Measurements from ENCODE around the gene SAT1. TPM values are rescaled to one million over a fixed set of nuclear protein-coding genes. Genes with fewer than 3 reads are reported as not detected.

Gene SAT1
- total RNA-seq, 1 donor from 2014 or later: 1,762 TPM

DNA sequence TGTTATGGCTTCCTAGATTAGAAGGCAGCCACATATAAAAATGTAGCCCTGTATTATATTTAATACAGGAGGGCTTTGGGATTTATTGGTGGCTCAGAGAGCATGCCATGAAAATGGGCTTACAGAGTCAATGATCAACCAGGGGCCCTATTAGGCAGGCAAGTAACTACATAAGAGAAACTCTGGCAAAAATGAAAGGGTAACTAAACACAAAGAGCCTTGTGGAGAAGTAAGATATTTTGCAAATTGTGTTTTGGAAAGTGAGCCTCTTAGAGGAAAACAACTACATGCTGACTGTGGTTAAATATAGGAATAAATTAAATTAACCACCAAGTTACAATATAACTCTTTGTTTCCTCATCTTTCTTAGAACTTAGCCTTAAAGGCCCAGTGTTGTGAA lies 5.5 kb downstream of the SAT1 start:
- Histone ChIP-seq H3K4me3 (ENCODE audit: low read depth, low read length) (no peak overlapping the region), H3K36me3 (ENCODE audit: control insufficient read depth, insufficient read depth, low read length) (no peaks in the 10 kb centered on the region), H3K27me3 (ENCODE audit: control insufficient read depth, insufficient read depth, low read length) (no peaks in the 10 kb centered on the region)
- DNase-seq (ENCODE audit: low read depth): no peak
- TF ChIP-seq, protein P1, sequence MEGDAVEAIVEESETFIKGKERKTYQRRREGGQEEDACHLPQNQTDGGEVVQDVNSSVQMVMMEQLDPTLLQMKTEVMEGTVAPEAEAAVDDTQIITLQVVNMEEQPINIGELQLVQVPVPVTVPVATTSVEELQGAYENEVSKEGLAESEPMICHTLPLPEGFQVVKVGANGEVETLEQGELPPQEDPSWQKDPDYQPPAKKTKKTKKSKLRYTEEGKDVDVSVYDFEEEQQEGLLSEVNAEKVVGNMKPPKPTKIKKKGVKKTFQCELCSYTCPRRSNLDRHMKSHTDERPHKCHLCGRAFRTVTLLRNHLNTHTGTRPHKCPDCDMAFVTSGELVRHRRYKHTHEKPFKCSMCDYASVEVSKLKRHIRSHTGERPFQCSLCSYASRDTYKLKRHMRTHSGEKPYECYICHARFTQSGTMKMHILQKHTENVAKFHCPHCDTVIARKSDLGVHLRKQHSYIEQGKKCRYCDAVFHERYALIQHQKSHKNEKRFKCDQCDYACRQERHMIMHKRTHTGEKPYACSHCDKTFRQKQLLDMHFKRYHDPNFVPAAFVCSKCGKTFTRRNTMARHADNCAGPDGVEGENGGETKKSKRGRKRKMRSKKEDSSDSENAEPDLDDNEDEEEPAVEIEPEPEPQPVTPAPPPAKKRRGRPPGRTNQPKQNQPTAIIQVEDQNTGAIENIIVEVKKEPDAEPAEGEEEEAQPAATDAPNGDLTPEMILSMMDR (IDR thresholded peaks at IDR 0.05; ENCODE audit: insufficient read depth, low read length, severe bottlenecking): no peak
- FAIRE-seq: no peak

DNA sequence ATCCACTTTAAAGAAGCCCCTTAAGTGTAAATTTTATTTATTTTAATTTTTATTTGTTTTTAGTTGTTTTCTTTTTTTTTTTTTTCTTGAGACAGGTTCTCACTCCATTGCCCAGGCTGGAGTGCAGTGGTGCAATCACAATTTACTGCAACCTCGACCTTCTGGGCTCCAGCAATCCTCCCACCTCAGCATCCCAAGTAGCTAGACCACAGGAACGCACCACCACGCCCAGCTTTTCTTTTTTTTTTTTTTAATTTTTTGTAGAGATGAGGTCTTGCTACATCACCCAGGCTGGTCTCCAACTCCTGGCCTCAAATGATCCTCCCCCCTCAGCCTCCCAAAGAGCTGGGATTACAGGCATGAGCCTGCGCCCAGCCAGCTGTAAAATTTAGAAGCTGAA lies 6.0 kb downstream of the SAT1 start:
- FAIRE-seq (no peak), DNase-seq (ENCODE audit: low read depth) (no peak)
- TF ChIP-seq, protein P1 (IDR thresholded peaks at IDR 0.05; ENCODE audit: insufficient read depth, low read length, severe bottlenecking): no peak
- H3K4me3 ChIP-seq (ENCODE audit: low read depth, low read length): no peak overlapping the region
- H3K27me3 ChIP-seq (ENCODE audit: control insufficient read depth, insufficient read depth, low read length): no peaks in the 10 kb centered on the region
- H3K36me3 ChIP-seq (ENCODE audit: control insufficient read depth, insufficient read depth, low read length): no peaks in the 10 kb centered on the region

DNA sequence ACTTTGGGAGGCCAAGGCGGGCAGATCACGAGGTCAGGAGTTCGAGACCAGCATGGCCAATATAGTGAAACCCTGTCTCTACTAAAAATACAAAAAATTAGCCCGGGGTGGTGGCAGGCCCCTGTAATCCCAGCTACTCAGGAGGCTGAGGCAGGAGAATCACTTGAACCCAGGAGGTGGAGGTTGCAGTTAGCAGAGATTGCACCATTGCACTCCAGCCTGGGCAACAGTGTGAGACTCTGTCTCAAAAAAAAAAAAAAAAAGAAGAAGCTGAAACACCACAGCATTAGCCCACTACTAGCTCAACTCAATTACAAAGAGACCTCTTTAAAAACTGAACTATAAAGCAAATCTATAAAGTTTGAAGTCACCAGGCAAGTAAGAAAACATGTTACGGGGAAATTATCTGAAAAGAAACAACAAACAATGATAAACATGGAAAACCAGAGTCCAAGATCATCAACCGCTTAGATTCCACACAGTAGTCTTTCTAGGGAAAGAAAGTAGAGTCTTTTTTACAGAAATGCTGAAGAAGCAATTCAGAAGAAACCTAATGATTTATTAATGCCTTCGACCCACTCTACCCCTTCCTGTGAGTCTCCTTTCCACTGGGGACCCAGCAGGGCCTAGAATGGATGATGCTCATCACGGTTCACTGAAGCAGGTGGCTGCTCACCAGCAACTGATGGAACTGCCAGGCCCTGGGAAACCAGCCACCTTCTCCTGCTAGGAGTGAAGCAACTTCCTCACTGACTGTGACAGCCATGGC lies 6.6 kb downstream of the SAT1 start:
- no peaks in the 10 kb centered on the region for H3K27me3 ChIP-seq (ENCODE audit: control insufficient read depth, insufficient read depth, low read length)
- FAIRE-seq (no peak), DNase-seq (ENCODE audit: low read depth) (no peak)
- no peak overlapping the region for H3K4me3 ChIP-seq (ENCODE audit: low read depth, low read length)
- TF ChIP-seq, protein P1 (IDR thresholded peaks at IDR 0.05; ENCODE audit: insufficient read depth, low read length, severe bottlenecking): no peak
- no peaks in the 10 kb centered on the region for H3K36me3 ChIP-seq (ENCODE audit: control insufficient read depth, insufficient read depth, low read length)

DNA sequence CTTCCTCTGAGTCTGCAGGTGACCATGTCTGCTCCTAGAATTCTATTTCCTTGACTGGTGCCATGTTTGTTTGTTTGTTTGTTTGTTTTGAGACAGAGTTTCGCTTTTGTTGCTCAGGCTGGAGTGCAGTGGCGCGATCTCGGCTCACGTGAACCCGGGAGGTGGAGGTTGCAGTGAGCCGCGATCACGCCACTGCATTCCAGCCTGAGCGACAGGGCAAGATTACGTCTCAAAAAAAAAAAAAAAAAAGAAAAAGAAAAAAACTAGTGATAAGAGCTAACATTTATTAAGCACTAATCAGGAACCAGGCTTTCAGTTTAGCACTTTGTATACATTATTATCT lies 7.2 kb downstream of the SAT1 start:
- Histone ChIP-seq H3K4me3 (ENCODE audit: low read depth, low read length) (no peak overlapping the region), H3K36me3 (ENCODE audit: control insufficient read depth, insufficient read depth, low read length) (no peaks in the 10 kb centered on the region), H3K27me3 (ENCODE audit: control insufficient read depth, insufficient read depth, low read length) (no peaks in the 10 kb centered on the region)
- DNase-seq (ENCODE audit: low read depth) (no peak), FAIRE-seq (no peak)
- TF ChIP-seq, protein P1 (IDR thresholded peaks at IDR 0.05; ENCODE audit: insufficient read depth, low read length, severe bottlenecking): no peak

DNA sequence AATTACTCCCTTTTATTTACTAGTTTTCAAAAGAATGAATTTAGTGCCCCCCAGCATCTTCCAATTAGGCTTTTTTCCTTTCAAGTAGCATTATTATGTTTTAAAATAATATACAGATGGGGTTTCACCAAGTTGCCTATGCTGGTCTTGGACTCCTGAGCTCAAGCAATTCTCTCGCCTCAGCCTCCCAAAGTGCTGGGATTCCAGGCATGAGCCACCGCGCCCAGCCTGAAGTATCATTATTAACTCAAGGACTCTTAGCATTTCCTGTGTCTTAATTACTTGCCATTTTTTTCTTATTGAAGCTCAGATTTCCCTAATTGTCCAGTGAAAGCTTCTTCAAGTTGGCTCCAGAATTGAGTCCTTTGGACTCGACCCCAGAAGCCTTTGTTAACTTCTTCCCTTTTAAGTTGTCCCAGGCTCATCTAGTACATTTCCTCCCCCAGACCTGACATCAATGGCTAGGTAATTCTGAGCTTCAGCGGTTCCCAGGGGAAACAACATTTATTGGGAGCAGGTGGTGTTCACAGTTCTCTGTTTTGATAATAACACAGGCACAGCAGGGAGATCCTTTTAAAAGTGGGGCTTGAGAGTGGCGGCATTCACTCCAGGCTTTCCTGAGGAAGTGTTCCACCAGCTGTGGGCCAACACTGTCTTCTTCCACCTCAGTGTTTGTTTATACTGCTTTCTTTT lies 10.0 kb downstream of the SAT1 start:
- H3K36me3 ChIP-seq (ENCODE audit: control insufficient read depth, insufficient read depth, low read length): no peaks in the 10 kb centered on the region
- FAIRE-seq (no peak), DNase-seq (ENCODE audit: low read depth) (no peak)
- TF ChIP-seq, protein P1 (IDR thresholded peaks at IDR 0.05; ENCODE audit: insufficient read depth, low read length, severe bottlenecking): no peak
- no peak overlapping the region for H3K4me3 ChIP-seq (ENCODE audit: low read depth, low read length)
- no peaks in the 10 kb centered on the region for H3K27me3 ChIP-seq (ENCODE audit: control insufficient read depth, insufficient read depth, low read length)

All from bronchial epithelial cell (primary cell).